ENCODE results near the gene ZBTB42. TPM values are rescaled to one million over a fixed set of nuclear protein-coding genes. Genes with fewer than 3 reads are reported as not detected.

The ZBTB42 gene
- total RNA-seq, 1 experiment from 2014 or later, result 6.1 TPM

GRCh38 chr14:104827177-104828055, 26.5 kb downstream of the ZBTB42 start:
- no peak overlapping the region for H3K9ac ChIP-seq (ENCODE audit: extremely low read depth, insufficient read length, low read length)
- H3K23me2 ChIP-seq (ENCODE audit: insufficient read length, low read depth, low read length, poor library complexity, severe bottlenecking), result peaks cover 15% of the 10 kb centered on the region
- Mint-ChIP-seq H3K9me3 (peaks cover 10 to 12% of the 10 kb centered on the region in 2 experiments), H3K27me3 (ENCODE audit: low read depth) (peaks cover 44% of the 10 kb centered on the region), H3K4me1 (peaks cover 7 to 14% of the 10 kb centered on the region in 2 experiments; a peak in 3 of 4 replicates), H3K27ac (no peak overlapping the region), H3K36me3 (ENCODE audit: insufficient read depth in 1 of 3, low read depth in 3 of 3) (peaks cover 0 to 6% (median 5%) of the 10 kb centered on the region in 3 experiments; a peak in 5 of 7 replicates), H3K4me3 (peak overlapping the region; percentile 65 to 80)
- no peak overlapping the region for H3T11ph ChIP-seq (ENCODE audit: low read length)
- H3K4me1 ChIP-seq (ENCODE audit: insufficient read depth, low read length), result no peaks in the 10 kb centered on the region
- no peak overlapping the region for H2BK5ac ChIP-seq (ENCODE audit: insufficient read length, low read length)
- H3K27me3 ChIP-seq (ENCODE audit: insufficient read depth, low read length), result peaks cover 8% of the 10 kb centered on the region; the same call in 1 of the 2 replicates
- H3K56ac ChIP-seq (ENCODE audit: insufficient read length, low read depth, low read length), result no peak overlapping the region
- H2AFZ ChIP-seq (ENCODE audit: low read length), result no peak overlapping the region
- no peak overlapping the region for H4K8ac ChIP-seq (replicated peaks; ENCODE audit: insufficient read length, low read depth, low read length)
- no peaks in the 10 kb centered on the region for H4K20me1 ChIP-seq (ENCODE audit: control insufficient read depth, insufficient read depth, insufficient read length)
- no peak overlapping the region for H2BK20ac ChIP-seq (ENCODE audit: low read depth, low read length, poor library complexity, severe bottlenecking)
- no peak overlapping the region for H4K91ac ChIP-seq (ENCODE audit: insufficient read length, low read depth, low read length)
- no peaks in the 10 kb centered on the region for H3K9me3 ChIP-seq (ENCODE audit: control insufficient read depth, low read depth, low read length)
- H2BK12ac ChIP-seq (ENCODE audit: insufficient read length, low read depth, low read length), result no peak overlapping the region
- H3K4me2 ChIP-seq (ENCODE audit: insufficient read depth, insufficient read length, low read length), result peak overlapping the region; percentile 58
- H2BK120ac ChIP-seq (ENCODE audit: low read depth, low read length, poor library complexity, severe bottlenecking), result no peak overlapping the region
- no peak overlapping the region for H3K18ac ChIP-seq (ENCODE audit: insufficient read length, low read depth, low read length)
- H3K79me1 ChIP-seq (ENCODE audit: insufficient read depth, low read depth, low read length, poor library complexity, severe bottlenecking), result no peaks in the 10 kb centered on the region
- H3K23ac ChIP-seq (ENCODE audit: insufficient read length, low read depth, low read length), result no peak overlapping the region
- no peak overlapping the region for H3K27ac ChIP-seq (ENCODE audit: insufficient read length, low read depth, low read length)
- peak; percentile 77 for TF ChIP-seq CTCF (conservative IDR thresholded peaks at IDR 0.05)
- DNase-seq, result peak; percentile 94
- H3K14ac ChIP-seq (ENCODE audit: insufficient read depth, low read length), result no peak overlapping the region
- no peak overlapping the region for H2BK15ac ChIP-seq (ENCODE audit: low read depth, low read length)
- WGBS (ENCODE audit: extremely low coverage, insufficient read length, low lambda C conversion rate), result no CpG with 5 or more reads among the region's 39 CpGs
- H3K4ac ChIP-seq (ENCODE audit: low read depth, low read length), result no peak overlapping the region
- H3K79me2 ChIP-seq (ENCODE audit: insufficient read depth, low read length), result no peaks in the 10 kb centered on the region
- no peak overlapping the region for H2AK5ac ChIP-seq (ENCODE audit: insufficient read length, low read length)
- H4K5ac ChIP-seq (ENCODE audit: insufficient read length, low read depth, low read length), result no peak overlapping the region
